NCI-H2029 (cell line): Measurements from ENCODE around the gene GLIPR2.
A peak's percentile ranks its signal among the peaks of the same experiment; 100 is the strongest.
"Not testable (repeated sequence)": the region's sequence is repeated elsewhere in the genome, so short reads cannot be mapped to it uniquely, and the experiment has no call there.

Experiments
- DNase-seq: peaks from one replicate; lab custom pipeline; 2025; lab: John Stamatoyannopoulos, UW

GLIPR2 gene, protein sequence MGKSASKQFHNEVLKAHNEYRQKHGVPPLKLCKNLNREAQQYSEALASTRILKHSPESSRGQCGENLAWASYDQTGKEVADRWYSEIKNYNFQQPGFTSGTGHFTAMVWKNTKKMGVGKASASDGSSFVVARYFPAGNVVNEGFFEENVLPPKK

DNA sequence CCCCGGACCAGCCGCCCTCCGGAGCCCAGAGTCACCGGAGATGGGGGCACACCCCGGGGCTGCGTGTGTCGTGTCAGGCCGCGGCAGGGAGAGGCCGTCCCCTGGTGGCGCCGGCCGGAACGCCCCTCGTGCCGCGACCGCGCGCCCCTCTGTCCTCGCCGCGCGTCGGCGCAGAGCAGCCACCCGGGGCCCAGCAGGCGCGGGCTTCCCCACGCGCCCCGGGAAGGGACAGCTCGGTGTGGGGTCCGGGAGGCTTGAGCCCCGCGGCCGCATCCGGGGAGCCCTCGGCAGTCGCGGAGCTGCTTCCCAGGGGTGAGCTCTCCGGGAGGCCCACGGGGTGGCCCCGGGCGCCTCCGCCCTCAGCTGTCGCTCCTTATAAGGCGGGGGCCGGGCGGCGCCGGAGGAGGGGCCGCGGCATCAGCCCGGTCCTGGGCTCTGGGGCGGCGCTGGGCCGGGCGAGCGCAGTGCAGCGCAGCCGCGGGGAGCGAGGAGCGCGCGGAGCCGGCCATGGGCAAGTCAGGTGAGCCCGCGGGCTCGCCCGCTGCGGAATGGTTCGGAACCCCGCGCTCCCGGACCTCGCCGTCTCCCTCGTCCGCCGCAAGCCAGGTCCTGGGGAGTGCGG, at the start of gene GLIPR2:
Gene GLIPR2, plus strand, starts transcription at position 462 of the 622 bp plus-strand sequence. Its CDS starts 46 bp downstream, at position 508.
- peak; percentile 32 for DNase-seq

DNA sequence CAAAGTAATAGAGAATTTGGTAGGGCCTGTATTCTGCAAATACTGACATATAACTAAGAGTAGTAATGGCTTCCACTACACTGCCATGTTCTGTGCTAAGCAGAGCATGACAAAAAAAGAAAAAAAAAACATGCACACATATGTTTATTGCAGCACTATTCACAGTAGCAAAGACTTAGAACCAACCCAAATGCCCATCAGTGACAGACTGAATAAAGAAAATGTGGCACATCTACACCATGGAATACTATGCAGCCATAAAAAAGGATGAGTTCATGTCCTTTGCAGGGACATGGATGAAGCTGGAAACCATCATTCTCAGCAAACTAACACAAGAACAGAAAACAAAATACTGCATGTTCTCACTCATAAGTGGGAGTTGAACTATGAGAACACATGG, 49.5 kb upstream of the GLIPR2 start:
- DNase-seq, result not testable (repeated sequence)

DNA sequence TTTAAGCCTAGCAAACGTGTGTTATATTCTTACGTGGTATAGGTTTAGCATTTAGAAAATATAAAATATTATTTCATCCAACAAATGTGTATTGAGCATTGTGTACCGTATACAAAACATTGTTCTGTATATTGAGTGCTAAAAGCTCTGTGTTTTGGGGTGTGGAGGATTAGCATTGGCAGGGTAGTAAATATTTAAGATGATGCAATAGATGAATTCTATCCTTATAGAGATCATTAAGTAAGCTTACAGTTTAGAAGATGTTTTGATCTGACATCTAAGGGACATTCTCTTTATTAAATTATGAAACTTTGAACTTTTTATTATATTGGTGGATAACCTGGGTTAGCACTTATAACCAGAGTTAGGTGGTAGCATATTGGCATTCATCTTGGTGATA, 48.5 kb upstream of the GLIPR2 start:
- no peak for DNase-seq

DNA sequence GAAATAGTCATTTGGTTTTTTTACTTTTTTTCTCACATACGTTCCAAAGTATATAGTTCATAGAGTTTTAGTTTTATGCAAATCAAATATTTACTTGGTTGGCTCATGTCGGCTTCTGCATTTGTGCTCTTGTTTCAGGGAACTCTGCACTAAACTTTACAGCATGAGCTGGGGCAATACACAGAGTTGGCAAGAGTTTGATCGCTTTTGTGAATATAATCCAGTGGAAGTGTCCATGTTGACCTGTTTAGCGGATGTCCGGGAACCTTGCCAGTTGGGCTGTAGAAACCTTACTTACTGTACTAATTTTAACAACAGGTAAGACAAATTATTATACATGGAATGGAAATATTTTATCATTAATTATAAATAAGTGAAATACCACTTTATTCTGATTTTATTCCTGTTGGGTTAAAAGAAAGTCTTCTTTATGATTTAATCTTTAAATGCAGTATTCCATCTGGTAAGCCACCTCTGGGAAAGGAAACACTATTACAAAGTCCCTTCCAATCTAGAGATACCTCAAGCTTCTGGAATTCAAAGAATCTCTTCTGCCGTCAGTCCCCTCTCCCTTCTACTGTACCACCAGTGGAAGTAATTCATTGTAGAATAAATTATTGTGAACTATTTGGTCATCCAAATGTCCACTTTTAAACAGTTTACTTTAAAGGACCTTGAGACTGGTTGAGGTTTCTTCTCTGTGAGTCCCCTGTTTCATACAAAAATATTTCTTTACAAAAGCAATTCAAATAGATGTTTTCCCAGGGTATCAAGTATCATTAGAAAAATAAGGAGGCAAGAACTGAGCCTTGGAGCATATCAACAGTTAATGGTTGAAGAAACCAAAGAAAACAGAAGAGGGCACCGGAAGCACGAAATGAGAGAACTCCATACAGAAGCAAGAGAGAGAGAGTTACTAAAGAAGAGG, 45.2 kb upstream of the GLIPR2 start:
- DNase-seq, result no peak

DNA sequence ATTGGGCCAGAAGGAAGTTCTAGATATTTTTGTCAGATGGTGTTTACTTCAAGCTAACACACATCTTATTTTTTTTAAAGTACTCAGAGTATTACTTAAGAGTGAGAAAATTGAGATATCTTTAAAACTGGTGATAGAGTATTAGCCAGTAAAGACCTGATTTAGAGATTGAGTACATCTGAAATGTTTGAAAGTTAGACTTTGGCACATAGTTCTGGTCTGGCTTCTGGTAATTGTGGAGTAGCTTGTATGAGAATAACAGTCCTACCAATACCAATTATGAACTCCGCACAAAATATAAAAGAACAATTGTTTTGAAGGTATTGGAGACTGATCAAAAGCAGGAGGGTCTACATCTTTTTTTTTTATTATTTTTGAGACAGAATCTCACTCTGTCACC, 44.5 kb upstream of the GLIPR2 start:
- no peak for DNase-seq

DNA sequence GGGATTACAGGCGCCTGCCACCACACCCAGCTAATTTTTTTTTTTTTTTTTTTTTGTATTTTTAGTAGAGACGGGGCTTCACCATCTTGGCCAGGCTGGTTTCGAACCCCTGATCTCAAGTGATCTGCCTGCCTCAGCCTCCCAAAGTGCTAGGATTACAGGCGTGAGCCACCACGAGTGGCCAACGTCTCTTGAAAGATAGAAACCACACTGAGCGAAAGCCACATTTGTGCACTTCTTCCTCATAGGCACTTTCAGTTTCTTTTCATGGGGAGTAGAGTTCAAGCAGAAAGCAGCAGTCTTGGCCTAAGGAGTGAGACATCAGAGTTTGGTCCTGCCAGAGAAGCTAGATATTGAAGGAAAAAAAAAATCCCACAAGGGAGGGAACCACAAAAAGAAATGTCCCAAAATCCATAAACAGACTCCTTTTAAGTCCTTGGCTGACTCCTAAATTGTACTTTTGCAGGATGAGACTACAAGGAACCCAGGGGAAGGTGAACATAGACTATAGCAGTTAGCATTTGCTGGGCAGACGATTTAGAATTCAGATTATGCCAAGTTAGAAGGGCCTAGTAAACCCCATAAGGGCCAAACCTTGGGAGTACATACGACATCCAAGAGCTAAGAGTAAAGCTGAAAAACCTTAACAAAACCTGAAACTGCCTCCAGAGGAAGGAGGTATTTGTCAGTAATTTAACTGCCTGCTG, 43.9 kb upstream of the GLIPR2 start:
- no peak for DNase-seq

DNA sequence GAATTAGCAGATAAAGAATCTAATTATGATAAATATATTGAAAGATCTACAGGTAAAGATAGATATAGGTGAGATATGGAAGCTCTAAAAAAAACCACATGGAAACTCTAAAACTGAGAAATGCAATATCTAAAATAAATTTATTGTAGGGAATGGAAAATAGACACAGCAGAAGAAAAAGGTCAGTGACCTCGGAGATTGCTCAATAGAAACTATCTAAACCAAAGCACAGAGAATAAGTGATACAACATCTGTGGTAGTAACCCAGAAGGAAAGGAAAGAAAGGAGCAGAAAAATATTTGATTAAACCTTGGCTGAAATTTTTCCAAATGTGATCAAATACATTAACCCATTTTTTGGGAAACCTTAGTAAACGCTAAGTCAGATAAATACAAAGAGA, 43.1 kb upstream of the GLIPR2 start:
- no peak for DNase-seq

DNA sequence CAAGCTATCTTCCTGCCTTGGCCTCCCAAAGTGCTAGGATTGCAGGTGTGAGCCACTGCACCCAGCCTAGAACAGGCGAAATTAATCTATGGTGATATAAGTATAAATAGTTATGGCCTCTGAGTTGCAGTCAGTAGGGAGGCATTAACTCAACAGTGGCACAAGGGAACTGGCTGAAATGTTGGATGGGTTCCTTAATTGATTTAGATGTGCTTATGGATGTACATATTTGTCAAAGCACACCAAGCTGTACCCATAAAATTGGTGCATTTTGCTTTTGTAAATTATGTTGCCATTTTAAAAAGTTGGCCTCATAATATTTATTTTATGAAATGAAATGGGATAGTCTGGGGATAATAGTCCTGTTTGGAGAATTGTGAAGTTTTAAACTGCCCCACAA, 36.8 kb upstream of the GLIPR2 start:
- no peak for DNase-seq

DNA sequence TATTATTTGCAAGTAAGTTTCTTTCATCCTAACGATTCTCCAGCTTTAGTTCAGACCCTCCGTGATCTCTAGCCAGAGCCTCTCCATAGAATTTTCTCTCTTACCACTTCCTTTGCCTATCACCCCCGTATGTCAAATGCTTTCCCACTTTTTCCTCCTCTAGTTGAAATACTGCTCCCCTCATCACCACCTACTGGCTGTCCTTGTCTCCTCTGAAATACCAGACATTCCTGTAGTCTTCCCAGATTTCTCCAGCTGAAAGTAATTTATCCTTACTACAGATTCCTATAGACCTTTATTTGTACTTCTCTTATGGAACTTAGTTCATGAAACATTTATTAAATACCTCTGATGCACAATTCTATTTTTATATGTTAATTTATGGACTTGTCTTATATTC, 36.0 kb upstream of the GLIPR2 start:
- no peak for DNase-seq

DNA sequence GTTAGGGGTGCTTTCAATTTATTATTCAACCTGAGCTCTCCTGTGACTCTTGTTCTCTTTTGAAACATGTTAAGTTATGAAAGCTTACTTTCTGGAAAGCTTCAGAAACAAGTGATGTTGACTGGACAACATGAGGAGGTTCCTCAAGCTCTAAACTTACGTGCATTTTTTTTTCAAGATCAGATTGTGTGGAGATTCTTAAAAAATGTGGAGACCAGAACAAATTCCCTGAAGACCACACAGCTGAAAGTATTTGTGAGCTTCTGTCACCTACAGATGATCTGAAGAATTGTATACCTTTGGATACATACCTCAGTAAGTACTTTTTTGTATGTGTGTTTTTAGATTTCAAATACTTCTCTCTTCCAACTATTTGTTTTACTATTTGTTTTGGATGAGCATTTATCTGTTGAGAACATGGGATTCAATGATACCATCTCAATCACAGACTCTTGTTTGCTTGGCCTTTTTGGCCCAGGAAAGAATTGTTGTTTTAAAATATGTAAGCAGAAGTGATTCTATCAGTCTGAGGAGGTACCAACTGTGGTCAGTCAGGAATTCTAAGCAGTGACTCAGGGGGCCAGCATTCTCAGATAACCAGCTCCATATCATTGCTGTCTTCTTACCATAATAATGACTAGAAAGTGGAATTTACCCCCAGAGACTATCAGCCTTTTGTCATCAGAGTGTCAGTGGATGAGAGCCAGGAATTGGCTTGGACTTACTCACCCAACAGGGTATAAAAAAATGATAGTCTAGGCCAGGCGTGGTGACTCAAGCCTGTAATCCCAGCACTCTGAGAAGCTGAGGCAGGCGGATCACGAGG, 34.4 kb upstream of the GLIPR2 start:
- no peak for DNase-seq

DNA sequence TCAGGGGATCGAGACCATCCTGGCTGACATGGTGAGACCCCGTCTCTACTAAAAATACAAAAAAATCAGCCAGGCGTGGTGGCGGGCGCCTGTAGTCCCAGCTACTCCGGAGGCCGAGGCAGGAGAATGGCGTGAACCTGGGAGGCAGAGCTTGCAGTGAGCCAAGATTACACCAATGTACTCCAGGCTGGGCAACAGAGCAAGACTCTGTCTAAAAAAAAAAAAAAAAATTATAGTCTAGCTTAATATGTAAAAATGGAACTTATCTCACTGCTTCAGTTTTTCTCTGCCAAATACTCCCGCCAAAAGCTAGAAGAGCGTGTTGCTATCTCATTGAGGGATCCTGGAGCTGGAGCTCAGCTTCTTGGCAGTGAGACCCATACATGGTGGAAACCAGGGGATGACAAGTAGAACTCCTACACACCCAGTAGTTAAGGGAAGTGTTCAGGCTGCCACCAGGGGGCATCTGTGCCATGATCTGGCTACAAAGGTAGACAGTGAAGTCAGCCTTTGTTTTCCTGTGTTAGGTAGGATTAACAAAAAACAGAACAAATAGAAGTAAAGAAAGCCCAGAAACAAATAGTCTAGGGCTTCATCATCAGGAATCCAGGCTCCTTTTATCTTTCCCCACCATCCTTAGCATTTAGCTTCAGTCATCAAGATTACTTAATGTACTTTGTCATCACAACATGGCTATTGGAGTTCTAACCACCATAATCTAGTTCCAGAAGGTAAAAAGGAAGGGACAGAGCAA, 33.6 kb upstream of the GLIPR2 start:
- peak; percentile 84 for DNase-seq

DNA sequence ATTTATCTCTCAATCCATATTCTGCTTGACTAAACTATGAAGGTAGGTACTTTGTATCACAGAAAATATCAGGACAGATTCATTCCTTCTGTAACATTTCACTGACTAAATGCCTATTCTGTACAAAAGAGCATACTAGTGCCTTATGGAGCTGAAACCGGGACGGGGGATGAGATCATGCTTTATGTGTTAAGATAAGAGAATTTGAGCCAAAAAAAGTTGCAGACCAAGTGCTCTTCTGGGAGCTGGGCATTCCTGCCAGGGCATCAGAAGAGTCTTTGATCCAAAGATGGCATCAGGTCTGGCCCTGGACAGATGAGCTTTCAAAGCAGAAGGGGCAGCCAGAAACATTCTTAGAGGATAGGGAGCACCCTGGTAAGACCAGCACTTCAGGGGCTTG, 27.5 kb upstream of the GLIPR2 start:
- DNase-seq, result no peak

DNA sequence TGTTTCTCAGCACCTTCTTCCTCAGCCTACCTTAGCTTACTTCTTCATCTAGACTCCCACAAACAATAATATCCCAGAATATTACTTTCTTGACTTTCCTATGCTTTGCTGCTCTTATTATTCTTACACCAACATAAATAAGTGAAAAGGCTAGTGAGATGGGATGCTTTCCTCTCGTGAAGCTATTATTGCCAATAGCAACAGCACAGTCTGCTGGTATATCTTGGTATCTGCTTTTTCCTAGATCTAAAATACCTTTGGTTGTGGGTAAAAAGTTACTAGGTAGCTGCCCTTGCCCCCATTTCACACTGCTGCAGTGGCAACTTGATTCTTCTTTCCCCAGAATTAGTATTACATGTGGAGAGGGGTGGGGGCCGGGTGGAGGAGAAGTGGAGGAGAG, 26.1 kb upstream of the GLIPR2 start:
- no peak for DNase-seq

DNA sequence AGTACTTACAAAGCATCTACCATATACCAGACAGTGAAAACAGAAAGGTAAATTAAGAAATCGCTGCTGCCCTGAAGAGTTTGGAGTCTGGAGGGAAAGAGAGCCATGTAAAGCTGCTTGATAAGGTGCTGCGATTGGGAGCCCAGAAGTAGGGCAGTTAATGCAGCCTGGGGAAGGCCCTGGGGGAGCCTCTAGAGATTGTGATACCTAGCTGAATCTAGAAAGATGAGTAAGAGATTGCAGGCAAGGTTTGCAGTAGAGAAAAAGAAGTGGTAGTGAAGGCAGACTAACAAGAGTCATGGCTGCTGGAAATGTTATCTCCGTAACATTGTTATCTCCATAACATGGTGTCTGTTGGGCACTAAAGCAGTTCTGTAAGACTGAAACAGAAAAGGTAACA, 24.0 kb upstream of the GLIPR2 start:
- DNase-seq, result no peak

DNA sequence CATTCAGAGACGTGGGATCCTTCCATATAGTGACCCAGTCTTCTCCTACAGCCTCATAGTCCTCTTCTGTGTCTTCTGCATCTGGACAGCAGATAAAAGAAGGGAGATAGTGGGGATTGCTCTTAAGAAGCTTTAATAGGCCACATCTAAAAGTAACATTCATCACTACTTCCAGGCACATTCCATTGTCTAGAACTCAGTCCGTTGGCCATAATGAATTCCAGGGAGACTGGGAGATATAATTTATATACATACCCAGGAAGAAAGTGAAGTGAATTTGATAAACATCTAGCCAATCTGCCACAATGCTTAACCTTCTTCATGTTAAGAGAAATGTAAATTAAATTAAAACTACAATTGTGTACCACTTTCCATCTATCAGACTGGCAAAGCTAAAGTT, 22.5 kb upstream of the GLIPR2 start:
- no peak for DNase-seq

DNA sequence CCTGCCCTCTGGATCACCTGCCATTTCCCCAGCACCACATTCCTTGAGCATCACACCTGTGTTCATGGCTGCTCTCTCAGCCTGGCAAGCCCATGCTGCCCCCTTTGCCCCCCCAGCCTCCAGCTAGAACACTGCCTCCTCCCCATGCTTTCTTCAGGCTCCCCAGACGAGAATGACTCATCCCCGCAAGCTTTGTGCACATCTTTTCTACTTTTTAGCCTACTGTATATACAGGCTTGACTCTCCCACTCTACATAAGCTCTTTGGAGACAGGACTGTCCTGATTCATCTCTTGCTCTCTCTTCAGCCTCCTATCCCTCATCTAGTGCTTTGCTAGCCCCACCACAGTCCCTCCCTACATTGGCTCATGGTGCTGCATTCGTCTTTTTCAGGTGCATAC, 19.9 kb upstream of the GLIPR2 start:
- no peak for DNase-seq

DNA sequence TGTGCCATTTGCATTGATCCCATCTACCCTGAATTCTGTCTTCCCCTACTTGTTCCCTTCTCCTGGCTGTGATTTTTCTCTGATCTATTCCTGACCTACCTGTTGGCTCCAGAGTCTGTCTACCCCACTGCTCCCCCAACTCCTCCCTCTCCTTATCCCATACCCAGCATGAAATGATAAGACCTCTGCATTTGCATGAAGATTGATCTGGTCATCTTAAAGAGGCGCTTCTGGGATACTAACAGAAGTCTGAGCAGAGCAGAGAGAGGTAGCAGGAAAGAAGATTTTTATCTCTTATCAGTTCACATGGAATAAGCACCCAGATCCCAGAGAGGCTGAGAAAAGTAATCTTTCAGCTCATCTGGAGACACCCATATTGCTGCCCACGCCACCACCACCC, 18.3 kb upstream of the GLIPR2 start:
- no peak for DNase-seq

DNA sequence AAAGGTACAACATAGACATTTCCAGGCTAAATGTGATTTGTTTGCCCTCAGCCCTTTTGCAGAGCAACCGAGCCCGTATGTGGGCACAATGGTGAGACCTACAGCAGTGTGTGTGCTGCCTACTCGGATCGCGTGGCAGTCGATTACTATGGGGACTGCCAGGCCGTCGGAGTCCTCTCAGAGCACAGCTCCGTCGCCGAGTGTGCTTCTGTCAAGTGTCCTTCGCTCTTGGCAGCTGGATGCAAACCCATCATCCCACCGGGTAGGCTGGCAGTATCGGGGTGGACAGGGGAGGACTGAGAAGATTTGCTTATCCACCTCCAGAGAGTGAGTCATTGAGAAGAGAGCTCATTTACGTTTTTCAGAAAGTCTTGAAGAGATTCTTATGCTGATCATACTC, 17.8 kb upstream of the GLIPR2 start:
- DNase-seq, result peak; percentile 86

DNA sequence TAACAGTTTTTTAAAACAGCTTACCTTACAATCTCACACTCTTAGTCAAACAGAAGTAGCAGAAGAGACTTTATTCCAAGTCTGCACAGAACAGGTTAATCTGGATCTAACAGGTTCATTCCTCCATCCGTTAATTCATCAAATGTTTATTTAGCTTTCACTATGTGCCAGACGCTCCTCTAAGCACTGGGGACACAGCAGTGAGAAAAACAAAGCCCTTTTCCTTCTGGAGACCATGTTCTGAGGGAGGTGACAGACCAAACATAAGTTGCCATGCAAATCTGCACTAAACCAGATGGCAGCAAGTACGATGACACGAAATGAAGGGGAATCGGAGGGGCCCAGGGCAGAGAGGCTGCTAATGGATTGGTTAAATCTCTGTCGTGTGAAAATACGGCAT, 17.1 kb upstream of the GLIPR2 start:
- DNase-seq, result peak; percentile 72

DNA sequence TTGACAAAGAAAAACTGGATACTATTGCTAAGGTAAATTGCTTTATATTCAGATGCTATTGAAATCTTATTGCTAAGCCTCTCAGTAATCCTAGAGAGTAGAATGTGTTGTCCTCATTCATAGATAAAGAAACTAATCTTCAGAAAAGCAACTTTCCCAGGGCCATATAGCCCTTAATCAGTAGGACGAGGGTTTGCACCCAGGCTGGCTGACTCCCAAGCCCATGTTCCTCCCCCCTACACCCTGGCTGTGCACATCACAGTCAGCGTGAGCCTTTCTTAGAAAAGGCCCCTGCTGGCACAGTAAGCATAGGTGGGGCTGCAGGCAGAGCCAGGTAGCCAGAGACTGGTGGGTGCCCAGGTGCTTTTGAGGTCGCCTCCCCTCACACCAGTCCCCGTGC, 15.8 kb upstream of the GLIPR2 start:
- no peak for DNase-seq

DNA sequence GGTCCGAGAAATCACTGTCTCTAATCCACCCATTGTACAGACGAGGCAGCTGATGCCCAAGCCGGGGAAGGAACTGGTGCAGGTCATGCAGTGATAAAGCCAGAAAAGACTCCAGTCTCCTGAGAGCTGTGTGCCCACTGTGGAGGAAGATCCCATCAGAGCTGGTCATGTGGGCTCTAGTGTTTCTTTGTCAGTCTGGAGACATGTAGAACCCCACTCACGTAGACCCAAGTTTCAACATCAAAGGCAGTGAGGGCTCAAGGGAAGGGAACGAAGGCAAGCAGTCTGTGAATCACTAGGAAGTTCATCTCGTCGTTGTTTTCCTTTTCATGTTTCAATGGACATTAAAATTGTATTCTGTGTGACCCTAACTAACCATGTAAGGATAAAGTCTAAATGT, 14.6 kb upstream of the GLIPR2 start:
- DNase-seq, result no peak
